Stimulated activated CD8-positive, alpha-beta memory T cell treated with anti-CD3 and anti-CD28 coated beads, Interleukin-12 subunit alpha, Interleukin-12 subunit beta, amount 100 ng/mL, for 24 hours (primary cell): ENCODE measurements around the gene SPTBN1.

Experiments used
- DNase-seq: peaks from one replicate; pipeline ENCODE4 v3.0.0-alpha.2; 2020; ENCODE audit errors: extremely low read depth

The SPTBN1 gene

GRCh38 chr2:54704688-54705605 is 248.8 kb downstream of the SPTBN1 start:
- no peak for DNase-seq

- no peak for DNase-seq
Observed at GRCh38 chr2:54706622-54707021, 250.5 kb downstream of the SPTBN1 start.

- DNase-seq, result no peak
Observed at GRCh38 chr2:54708584-54709335, 252.6 kb downstream of the SPTBN1 start.

- DNase-seq, result no peak
Observed at GRCh38 chr2:54709336-54709809, 253.2 kb downstream of the SPTBN1 start.

- DNase-seq, result no peak
Observed at GRCh38 chr2:54710216-54710615, 254.1 kb downstream of the SPTBN1 start.

- DNase-seq, result no peak
Observed at GRCh38 chr2:54712516-54712915, 256.4 kb downstream of the SPTBN1 start.

- DNase-seq, result no peak
Observed at GRCh38 chr2:54714996-54715395, 258.9 kb downstream of the SPTBN1 start.

- DNase-seq, result no peak
Observed at GRCh38 chr2:54716375-54716774, 260.2 kb downstream of the SPTBN1 start.

- DNase-seq, result no peak
Observed at GRCh38 chr2:54720563-54720962, 264.4 kb downstream of the SPTBN1 start.
